HUES64 (cell line): Measurements from ENCODE around the gene RNF4.

Experiments used
- H3K27ac ChIP-seq: 2 replicates; pipeline ENCODE4 v1.7.0; 2013; ENCODE audit warnings: low read depth, low read length, inconsistent platforms
- H3K27me3 ChIP-seq: 2 replicates; pipeline ENCODE4 v1.6.1; 2013; ENCODE audit warnings: mild to moderate bottlenecking, low read length; ENCODE audit not compliant: insufficient read depth
- H3K36me3 ChIP-seq: 2 replicates; pipeline ENCODE4 v1.6.1; 2013; ENCODE audit warnings: mild to moderate bottlenecking, low read length; ENCODE audit not compliant: insufficient read depth
- H3K4me1 ChIP-seq: 2 replicates; pipeline ENCODE4 v1.6.1; 2013; ENCODE audit warnings: mild to moderate bottlenecking, low read length, moderate library complexity; ENCODE audit not compliant: insufficient read depth
- H3K4me3 ChIP-seq: 2 replicates; pipeline ENCODE4 v1.5.1; 2013; ENCODE audit warnings: mild to moderate bottlenecking, low read length, moderate library complexity
- H3K9ac ChIP-seq: 2 replicates; pipeline ENCODE4 v1.6.1; 2013; ENCODE audit warnings: mild to moderate bottlenecking, low read depth, low read length
- H3K9me3 ChIP-seq: 2 replicates; pipeline ENCODE4 v1.6.1; 2013; ENCODE audit warnings: low read depth, low read length; ENCODE audit not compliant: insufficient read depth
- WGBS: fragments of 150-250, 120-280 bp; methylation state at CpG from one replicate; pipeline ENCODE4 v1.1.7; 2013; ENCODE audit warnings: missing lambda C conversion rate; 5-methylcytosine and 5-hydroxymethylcytosine counted together

The RNF4 gene

GRCh38 chr4:2483237-2483636 lies 14.3 kb downstream of the RNF4 start:
- no peak overlapping the region for H3K27ac ChIP-seq
- 90% methylated on average over 3 of the region's 3 CpGs for WGBS
- no peaks in the 10 kb centered on the region for H3K27me3 ChIP-seq
- no peak overlapping the region for H3K9ac ChIP-seq
- H3K4me3 ChIP-seq: no peak overlapping the region
- no peaks in the 10 kb centered on the region for H3K9me3 ChIP-seq
- peaks cover 4% of the 10 kb centered on the region; the same call in 1 of the 2 replicates for H3K36me3 ChIP-seq
- peaks cover 20% of the 10 kb centered on the region for H3K4me1 ChIP-seq

- Histone ChIP-seq H3K27me3 (no peaks in the 10 kb centered on the region), H3K27ac (no peak overlapping the region), H3K4me1 (peaks cover 15% of the 10 kb centered on the region), H3K9me3 (no peaks in the 10 kb centered on the region), H3K9ac (no peak overlapping the region), H3K4me3 (no peak overlapping the region), H3K36me3 (peaks cover 6% of the 10 kb centered on the region)
- WGBS: 87% methylated on average over 4 of the region's 6 CpGs
These were observed 15.3 kb downstream of the RNF4 start for GRCh38 chr4:2484185-2484584.

- Histone ChIP-seq H3K9me3 (no peaks in the 10 kb centered on the region), H3K4me3 (no peak overlapping the region), H3K36me3 (peaks cover 15% of the 10 kb centered on the region), H3K9ac (no peak overlapping the region), H3K27me3 (no peaks in the 10 kb centered on the region), H3K4me1 (peaks cover 15% of the 10 kb centered on the region), H3K27ac (no peak overlapping the region)
- WGBS: 69% methylated on average over 11 of the region's 11 CpGs
These were observed 16.1 kb downstream of the RNF4 start for GRCh38 chr4:2484993-2485392.

- Histone ChIP-seq H3K4me1 (peaks cover 15% of the 10 kb centered on the region), H3K9ac (no peak overlapping the region), H3K4me3 (no peak overlapping the region), H3K27ac (no peak overlapping the region), H3K36me3 (peaks cover 24% of the 10 kb centered on the region), H3K9me3 (no peaks in the 10 kb centered on the region), H3K27me3 (no peaks in the 10 kb centered on the region)
- 94% methylated on average over 4 of the region's 4 CpGs for WGBS
These were observed 17.1 kb downstream of the RNF4 start for GRCh38 chr4:2485956-2486355.

- Histone ChIP-seq H3K4me3 (no peak overlapping the region), H3K9me3 (no peaks in the 10 kb centered on the region), H3K27me3 (no peaks in the 10 kb centered on the region), H3K36me3 (peaks cover 32% of the 10 kb centered on the region), H3K9ac (no peak overlapping the region), H3K4me1 (peaks cover 11% of the 10 kb centered on the region), H3K27ac (no peak overlapping the region)
- 95% methylated on average over 6 of the region's 6 CpGs for WGBS
These were observed 18.1 kb downstream of the RNF4 start for GRCh38 chr4:2486981-2487380.

GRCh38 chr4:2487632-2488031 lies 18.7 kb downstream of the RNF4 start:
- no peak overlapping the region for H3K9ac ChIP-seq
- H3K27me3 ChIP-seq: no peaks in the 10 kb centered on the region
- H3K27ac ChIP-seq: no peak overlapping the region
- H3K4me3 ChIP-seq: no peak overlapping the region
- no peaks in the 10 kb centered on the region for H3K9me3 ChIP-seq
- 93% methylated on average over 6 of the region's 6 CpGs for WGBS
- peaks cover 39% of the 10 kb centered on the region for H3K36me3 ChIP-seq
- H3K4me1 ChIP-seq: peaks cover 9% of the 10 kb centered on the region

GRCh38 chr4:2489081-2489805 lies 20.3 kb downstream of the RNF4 start:
- WGBS: 91% methylated on average over 20 of the region's 20 CpGs
- Histone ChIP-seq H3K9me3 (no peaks in the 10 kb centered on the region), H3K27me3 (no peaks in the 10 kb centered on the region), H3K4me1 (peaks cover 7% of the 10 kb centered on the region), H3K36me3 (peaks cover 55% of the 10 kb centered on the region), H3K4me3 (no peak overlapping the region), H3K27ac (no peak overlapping the region), H3K9ac (no peak overlapping the region)

GRCh38 chr4:2489841-2490552 lies 21.1 kb downstream of the RNF4 start:
- Histone ChIP-seq H3K9me3 (no peaks in the 10 kb centered on the region), H3K4me1 (no peaks in the 10 kb centered on the region; the same call in 1 of the 2 replicates), H3K9ac (no peak overlapping the region), H3K27ac (no peak overlapping the region), H3K36me3 (peaks cover 61% of the 10 kb centered on the region), H3K27me3 (no peaks in the 10 kb centered on the region), H3K4me3 (no peak overlapping the region)
- 96% methylated on average over 9 of the region's 9 CpGs for WGBS

GRCh38 chr4:2492970-2493369 lies 24.1 kb downstream of the RNF4 start:
- no peak overlapping the region for H3K9ac ChIP-seq
- H3K27ac ChIP-seq: no peak overlapping the region
- 89% methylated on average over 1 of the region's 1 CpG for WGBS
- H3K9me3 ChIP-seq: no peaks in the 10 kb centered on the region
- no peaks in the 10 kb centered on the region; the same call in 1 of the 2 replicates for H3K4me1 ChIP-seq
- H3K36me3 ChIP-seq: peaks cover 86% of the 10 kb centered on the region
- H3K27me3 ChIP-seq: no peaks in the 10 kb centered on the region
- no peak overlapping the region for H3K4me3 ChIP-seq

- Histone ChIP-seq H3K36me3 (peaks cover 94% of the 10 kb centered on the region), H3K4me1 (no peaks in the 10 kb centered on the region), H3K27me3 (no peaks in the 10 kb centered on the region), H3K4me3 (no peak overlapping the region), H3K9me3 (no peaks in the 10 kb centered on the region), H3K9ac (no peak overlapping the region), H3K27ac (no peak overlapping the region)
- WGBS: 96% methylated on average over 3 of the region's 3 CpGs
These were observed 26.1 kb downstream of the RNF4 start for GRCh38 chr4:2494992-2495391.

GRCh38 chr4:2497324-2497723 lies 28.4 kb downstream of the RNF4 start:
- 97% methylated on average over 4 of the region's 4 CpGs for WGBS
- Histone ChIP-seq H3K9ac (no peak overlapping the region), H3K9me3 (no peaks in the 10 kb centered on the region), H3K27me3 (no peaks in the 10 kb centered on the region), H3K27ac (no peak overlapping the region), H3K36me3 (peaks cover 96% of the 10 kb centered on the region), H3K4me1 (no peaks in the 10 kb centered on the region), H3K4me3 (no peak overlapping the region)
